Stomach (tissue), 9 donors: ENCODE data around the gene NRN1L. TPM values are rescaled to one million over a fixed set of nuclear protein-coding genes. Genes with fewer than 3 reads are reported as not detected.

ENCODE experiments used
- DNase-seq, 2 donors: peaks; one replicate each; pipeline versions ENCODE4 v3.0.0 to v3.0.0-alpha.2; 2013 to 2019
- H3K27ac ChIP-seq, 5 donors: fragments of 200-600 bp in 4 of 5; sonication (generic) in 4 of 5; one replicate each; pipeline ENCODE4 v1.5.1; 2013 to 2019; ENCODE audit warnings: mild to moderate bottlenecking in 1 of 5, moderate library complexity in 1 of 5
- H3K27me3 ChIP-seq, 3 donors: fragments of 200-600 bp; sonication (generic); one replicate each; pipeline ENCODE4 v1.5.1; 2017 to 2019; ENCODE audit warnings: mixed run types in 1 of 3
- H3K36me3 ChIP-seq, 4 donors: fragments of 200-600 bp; sonication (generic); 1 replicate in 3 of 4; 2 replicates in 1 of 4; pipeline ENCODE4 v1.5.1; 2016 to 2019
- H3K4me1 ChIP-seq, 4 donors: fragments of 200-600 bp; sonication (generic); one replicate each; pipeline ENCODE4 v1.5.1; 2016 to 2019
- H3K4me3 ChIP-seq, 4 donors: fragments of 200-600 bp; sonication (generic) in 3 of 4; one replicate each; pipeline ENCODE4 v1.5.1; 2016 to 2019; ENCODE audit warnings: mild to moderate bottlenecking in 1 of 4
- H3K9me3 ChIP-seq, 4 donors: fragments of 200-600 bp; sonication (generic); one replicate each; pipeline ENCODE4 v1.5.1; 2016 to 2019
- EP300 ChIP-seq: sonication (generic); formaldehyde crosslinking; IDR thresholded peaks from one replicate; pipeline ENCODE4 v1.6.1; 2017; ENCODE audit warnings: antibody characterized with exemption
- POLR2A ChIP-seq, 4 donors: fragments of 450-650 bp; IDR thresholded peaks; one replicate each; pipeline ENCODE4 v1.6.1; 2016; ENCODE audit warnings: antibody characterized with exemption in 4 of 4, control low read depth in 2 of 4, mild to moderate bottlenecking in 1 of 4, moderate library complexity in 1 of 4
- POLR2AphosphoS5 ChIP-seq, 3 donors: sonication (generic); formaldehyde crosslinking; IDR thresholded peaks; one replicate each; pipeline ENCODE4 v1.6.1; 2016; ENCODE audit warnings: antibody characterized with exemption in 3 of 3
- WGBS, 5 donors: extraction: QIAGEN DNeasy Blood & Tissue Kit in 3 of 5; methylation state at CpG; one replicate each; pipeline versions ENCODE4 v1.1.5 to v1.1.7; 2013 to 2018; 5-methylcytosine and 5-hydroxymethylcytosine counted together
- intact Hi-C: fragments of 100-400 bp; cut with DNase I; formaldehyde crosslinking; loops from one replicate; pipeline ENCODE4 v1.15.1; 2023; ENCODE audit warnings: low total_unique reads
- polyA plus RNA-seq, 3 donors: library from polyadenylated mRNA; stranded (reverse); fragments of 200-250 nt; gene quantifications; one replicate each; pipeline ENCODE4 v1.2.3, GENCODE V29; 2013
- total RNA-seq, 5 donors: library from RNA; depleted of rRNA; stranded (reverse); fragments of >200 nt; gene quantifications; one replicate each; pipeline versions ENCODE4 v1.1.0 to v1.2.3, GENCODE V29; 2014 to 2016
- TF ChIP-seq, protein P1 (sequence below), 7 experiments: fragments of 450-650 bp in 4 of 7; fragments of 200-600 bp in 3 of 7; sonication (generic) in 3 of 7; IDR thresholded peaks; one replicate each; pipeline ENCODE4 v1.5.1; 2016 to 2019; ENCODE audit warnings: antibody characterized with exemption in 7 of 7, control low read depth in 2 of 7, mild to moderate bottlenecking in 1 of 7
- donor health status: healthy with polysubstance abuse.
- donor health status: Bipolar disorder and iron deficiency.
- donor health status: healthy.

The NRN1L gene
- total and polyA plus RNA-seq, 8 donors = 2.0 to 2.7 TPM; not detected in 6

DNA sequence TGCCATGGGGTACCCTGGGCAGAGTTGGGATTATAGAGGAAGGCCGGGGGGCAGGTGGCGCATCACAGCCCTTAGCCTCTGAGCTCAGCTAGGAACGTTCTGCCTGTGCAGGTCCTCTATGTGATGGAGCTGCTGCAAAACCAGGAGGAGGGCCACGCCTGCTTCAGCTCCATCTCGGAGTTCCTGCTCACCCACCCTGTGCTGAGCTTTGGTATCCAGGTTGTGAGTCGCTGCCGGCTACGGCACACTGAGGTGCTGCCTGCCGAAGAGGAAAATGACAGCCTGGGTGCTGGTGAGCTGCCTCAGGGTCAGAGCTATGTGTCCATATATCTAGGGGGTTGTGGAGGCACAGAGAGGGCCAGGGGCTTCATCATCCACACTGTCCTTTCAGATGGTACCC is 5.8 kb upstream of the NRN1L start:
- no peak overlapping the region for H3K27ac ChIP-seq
- no peaks in the 10 kb centered on the region for H3K9me3 ChIP-seq
- H3K36me3 ChIP-seq = peaks cover 77 to 82% (median 80%) of the 10 kb centered on the region in 4 donors
- 92 to 98% (median 96%) methylated on average over 2 to 9 of the region's 9 CpGs for WGBS, 5 donors
- TF ChIP-seq POLR2A (IDR thresholded peaks at IDR 0.05) = no peak
- no peak for TF ChIP-seq POLR2AphosphoS5 (IDR thresholded peaks at IDR 0.05)
- TF ChIP-seq EP300 = no peak
- TF ChIP-seq, protein P1, sequence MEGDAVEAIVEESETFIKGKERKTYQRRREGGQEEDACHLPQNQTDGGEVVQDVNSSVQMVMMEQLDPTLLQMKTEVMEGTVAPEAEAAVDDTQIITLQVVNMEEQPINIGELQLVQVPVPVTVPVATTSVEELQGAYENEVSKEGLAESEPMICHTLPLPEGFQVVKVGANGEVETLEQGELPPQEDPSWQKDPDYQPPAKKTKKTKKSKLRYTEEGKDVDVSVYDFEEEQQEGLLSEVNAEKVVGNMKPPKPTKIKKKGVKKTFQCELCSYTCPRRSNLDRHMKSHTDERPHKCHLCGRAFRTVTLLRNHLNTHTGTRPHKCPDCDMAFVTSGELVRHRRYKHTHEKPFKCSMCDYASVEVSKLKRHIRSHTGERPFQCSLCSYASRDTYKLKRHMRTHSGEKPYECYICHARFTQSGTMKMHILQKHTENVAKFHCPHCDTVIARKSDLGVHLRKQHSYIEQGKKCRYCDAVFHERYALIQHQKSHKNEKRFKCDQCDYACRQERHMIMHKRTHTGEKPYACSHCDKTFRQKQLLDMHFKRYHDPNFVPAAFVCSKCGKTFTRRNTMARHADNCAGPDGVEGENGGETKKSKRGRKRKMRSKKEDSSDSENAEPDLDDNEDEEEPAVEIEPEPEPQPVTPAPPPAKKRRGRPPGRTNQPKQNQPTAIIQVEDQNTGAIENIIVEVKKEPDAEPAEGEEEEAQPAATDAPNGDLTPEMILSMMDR (IDR thresholded peaks at IDR 0.05) = no peak
- H3K4me3 ChIP-seq = no peak overlapping the region
- no peak for DNase-seq
- H3K27me3 ChIP-seq = no peaks in the 10 kb centered on the region
- intact Hi-C loops = no loop called here
- peaks cover 13 to 42% (median 23%) of the 10 kb centered on the region in 4 donors for H3K4me1 ChIP-seq

DNA sequence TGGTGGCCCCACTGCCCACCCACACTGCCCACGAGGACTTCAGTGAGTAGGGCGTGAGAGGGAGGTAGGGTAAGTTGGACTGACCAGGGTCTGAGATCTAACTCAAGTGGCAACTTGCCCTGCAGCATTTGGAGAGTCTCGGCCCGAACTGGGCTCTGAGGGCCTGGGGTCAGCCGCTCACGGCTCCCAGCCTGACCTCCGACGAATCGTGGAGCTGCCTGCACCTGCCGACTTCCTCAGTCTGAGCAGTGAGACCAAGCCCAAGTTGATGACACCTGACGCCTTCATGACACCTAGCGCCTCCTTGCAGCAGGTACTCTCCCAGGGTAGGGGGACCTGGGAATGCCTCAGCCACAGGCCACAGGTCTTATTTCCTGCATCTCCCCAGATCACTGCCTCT is 5.2 kb upstream of the NRN1L start:
- WGBS, 5 donors = 93 to 97% (median 95%) methylated on average over 9 to 12 of the region's 12 CpGs
- intact Hi-C loops = no loop called here
- Histone ChIP-seq H3K4me1 (peaks cover 13 to 42% (median 23%) of the 10 kb centered on the region in 4 donors), H3K4me3 (no peak overlapping the region), H3K27me3 (no peaks in the 10 kb centered on the region), H3K27ac (no peak overlapping the region), H3K9me3 (no peaks in the 10 kb centered on the region), H3K36me3 (peaks cover 83 to 88% (median 87%) of the 10 kb centered on the region in 4 donors)
- no peak for DNase-seq
- TF ChIP-seq, protein P1 (IDR thresholded peaks at IDR 0.05) = no peak
- TF ChIP-seq EP300 (no peak), POLR2A (IDR thresholded peaks at IDR 0.05) (no peak), POLR2AphosphoS5 (IDR thresholded peaks at IDR 0.05) (no peak)

DNA sequence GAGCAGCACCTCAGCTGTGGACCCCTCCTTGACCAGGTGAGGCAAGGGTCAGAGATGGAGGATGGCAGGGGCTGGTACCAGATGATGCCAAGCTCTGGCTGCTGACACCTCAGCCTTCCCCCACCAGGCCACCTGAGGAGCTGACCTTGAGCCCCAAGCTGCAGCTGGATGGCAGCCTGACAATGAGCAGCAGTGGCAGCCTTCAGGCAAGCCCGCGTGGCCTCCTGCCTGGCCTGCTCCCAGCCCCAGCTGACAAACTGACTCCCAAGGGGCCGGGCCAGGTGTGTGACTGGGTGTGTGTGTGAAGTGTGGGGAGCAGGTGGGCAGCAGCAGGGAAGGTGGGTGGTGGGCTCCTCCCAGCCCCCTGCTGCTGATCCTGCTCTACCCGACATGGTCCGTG is 4.7 kb upstream of the NRN1L start:
- Histone ChIP-seq H3K27me3 (no peaks in the 10 kb centered on the region), H3K4me3 (no peak overlapping the region), H3K4me1 (peaks cover 13 to 42% (median 23%) of the 10 kb centered on the region in 4 donors), H3K36me3 (peaks cover 83 to 93% (median 91%) of the 10 kb centered on the region in 4 donors), H3K9me3 (no peaks in the 10 kb centered on the region), H3K27ac (no peak overlapping the region)
- no peak for DNase-seq
- TF ChIP-seq POLR2AphosphoS5 (IDR thresholded peaks at IDR 0.05) = no peak
- TF ChIP-seq, protein P1 (IDR thresholded peaks at IDR 0.05) = no peak
- TF ChIP-seq EP300 = no peak
- no peak for TF ChIP-seq POLR2A (IDR thresholded peaks at IDR 0.05)
- intact Hi-C loops = loop anchor here (5.0 kb wide), 2 partner anchors 47 to 162 kb away; no protein-coding TSS in a partner anchor
- WGBS, 5 donors = 85 to 96% (median 89%) methylated on average over 3 to 5 of the region's 5 CpGs

DNA sequence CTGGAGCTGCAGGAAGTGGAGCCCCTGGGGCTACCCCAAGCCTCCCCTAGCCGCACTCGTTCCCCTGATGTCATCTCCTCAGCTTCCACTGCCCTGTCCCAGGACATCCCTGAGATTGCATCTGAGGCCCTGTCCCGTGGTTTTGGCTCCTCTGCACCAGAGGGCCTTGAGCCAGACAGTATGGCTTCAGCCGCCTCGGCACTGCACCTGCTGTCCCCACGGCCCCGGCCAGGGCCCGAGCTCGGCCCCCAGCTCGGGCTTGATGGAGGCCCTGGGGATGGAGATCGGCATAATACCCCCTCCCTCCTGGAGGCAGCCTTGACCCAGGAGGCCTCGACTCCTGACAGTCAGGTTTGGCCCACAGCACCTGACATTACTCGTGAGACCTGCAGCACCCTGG is 4.1 kb upstream of the NRN1L start:
- WGBS, 5 donors = 93 to 96% (median 94%) methylated on average over 10 to 13 of the region's 13 CpGs
- Histone ChIP-seq H3K36me3 (peaks cover 83 to 99% (median 96%) of the 10 kb centered on the region in 4 donors), H3K27ac (no peak overlapping the region), H3K4me3 (no peak overlapping the region), H3K27me3 (no peaks in the 10 kb centered on the region), H3K4me1 (peaks cover 12 to 38% (median 20%) of the 10 kb centered on the region in 4 donors), H3K9me3 (no peaks in the 10 kb centered on the region)
- intact Hi-C loops = loop anchor here (5.0 kb wide), 2 partner anchors 47 to 162 kb away; no protein-coding TSS in a partner anchor
- no peak for TF ChIP-seq POLR2AphosphoS5 (IDR thresholded peaks at IDR 0.05)
- no peak for TF ChIP-seq POLR2A (IDR thresholded peaks at IDR 0.05)
- no peak for TF ChIP-seq EP300
- TF ChIP-seq, protein P1 (IDR thresholded peaks at IDR 0.05) = no peak
- DNase-seq = no peak
